BE2C (cell line): ENCODE results near the gene USF1.

Experiments
- DNase-seq: peaks from one replicate; pipeline ENCODE4 v3.0.0-alpha.2; 2020
- H3K27me3 ChIP-seq: fragments of 250-450 bp; sonication (Bioruptor Pico); 2 replicates; pipeline ENCODE4 v1.5.1; 2020; ENCODE audit warnings: mild to moderate bottlenecking
- H3K36me3 ChIP-seq: fragments of 250-450 bp; sonication (Bioruptor Pico); 2 replicates; pipeline ENCODE4 v1.5.1; 2020; ENCODE audit warnings: mild to moderate bottlenecking
- H3K4me1 ChIP-seq: fragments of 250-450 bp; sonication (Bioruptor Pico); 2 replicates; pipeline ENCODE4 v1.5.1; 2020
- H3K4me3 ChIP-seq: 2 replicates; pipeline ENCODE4 v1.5.1; 2011; ENCODE audit warnings: low read depth, low read length
- H3K9me3 ChIP-seq: fragments of 250-450 bp; sonication (Bioruptor Pico); 2 replicates; pipeline ENCODE4 v1.5.1; 2020
- CTCF ChIP-seq: IDR thresholded peaks from 2 replicates; pipeline ENCODE4 v1.5.1; 2012; ENCODE audit warnings: mild to moderate bottlenecking, low read depth, low read length

USF1 gene

GRCh38 chr1:161001525-161001924 is 44.3 kb downstream of the USF1 start:
- peak; percentile 45 for DNase-seq
- no peaks in the 10 kb centered on the region for H3K4me1 ChIP-seq
- no peak for TF ChIP-seq CTCF
- no peaks in the 10 kb centered on the region for H3K36me3 ChIP-seq
- H3K4me3 ChIP-seq: no peak overlapping the region
- H3K9me3 ChIP-seq: no peaks in the 10 kb centered on the region
- no peaks in the 10 kb centered on the region for H3K27me3 ChIP-seq

- Histone ChIP-seq H3K27me3 (no peaks in the 10 kb centered on the region), H3K4me3 (no peak overlapping the region), H3K9me3 (no peaks in the 10 kb centered on the region), H3K4me1 (no peaks in the 10 kb centered on the region), H3K36me3 (no peaks in the 10 kb centered on the region)
- no peak for TF ChIP-seq CTCF
- no peak for DNase-seq
These were observed 44.9 kb downstream of the USF1 start for GRCh38 chr1:161000736-161001480.

GRCh38 chr1:160999376-160999775 is 46.4 kb downstream of the USF1 start:
- Histone ChIP-seq H3K4me3 (no peak overlapping the region), H3K4me1 (no peaks in the 10 kb centered on the region), H3K9me3 (no peaks in the 10 kb centered on the region), H3K27me3 (no peaks in the 10 kb centered on the region), H3K36me3 (no peaks in the 10 kb centered on the region)
- no peak for DNase-seq
- peak; percentile 13; the same call in 1 of the 2 replicates for TF ChIP-seq CTCF

- peaks cover 4% of the 10 kb centered on the region; the same call in 1 of the 2 replicates for H3K27me3 ChIP-seq
- H3K4me1 ChIP-seq: no peaks in the 10 kb centered on the region
- no peak overlapping the region for H3K4me3 ChIP-seq
- peak; percentile 60 for DNase-seq
- TF ChIP-seq CTCF: peak; percentile 76
- no peaks in the 10 kb centered on the region for H3K36me3 ChIP-seq
- H3K9me3 ChIP-seq: no peaks in the 10 kb centered on the region
These were observed 48.3 kb downstream of the USF1 start for GRCh38 chr1:160997323-160998038.

- no peaks in the 10 kb centered on the region for H3K36me3 ChIP-seq
- TF ChIP-seq CTCF: no peak
These were observed 49.6 kb downstream of the USF1 start for GRCh38 chr1:160996178-160996577.

More at GRCh38 chr1:160996178-160996577, 49.6 kb downstream of the USF1 start:
- DNase-seq: no peak
- Histone ChIP-seq H3K9me3 (no peaks in the 10 kb centered on the region), H3K4me3 (no peak overlapping the region), H3K27me3 (peaks cover 6% of the 10 kb centered on the region; the same call in 1 of the 2 replicates), H3K4me1 (no peaks in the 10 kb centered on the region)
